ENCODE results near the gene SESTD1.
"Not testable (repeated sequence)": the region's sequence is repeated elsewhere in the genome, so short reads cannot be mapped to it uniquely, and the experiment has no call there.

SESTD1 gene

GRCh38 chr2:179234658-179235240 lies 29.9 kb downstream of the SESTD1 start:
- peak overlapping the region; percentile 49 for H3K27ac Mint-ChIP-seq
- H3K4me3 Mint-ChIP-seq, result no peak overlapping the region
- H3K4me1 Mint-ChIP-seq (ENCODE audit: low read depth), result peaks cover 49% of the 10 kb centered on the region
- no peaks in the 10 kb centered on the region for H3K27me3 Mint-ChIP-seq
- H3K36me3 Mint-ChIP-seq (ENCODE audit: low read depth), result no peaks in the 10 kb centered on the region
- H3K9me3 Mint-ChIP-seq, result peaks cover 4% of the 10 kb centered on the region

GRCh38 chr2:179233626-179234430 lies 30.8 kb downstream of the SESTD1 start:
- Mint-ChIP-seq H3K27ac (no peak overlapping the region), H3K4me1 (ENCODE audit: low read depth) (peaks cover 40% of the 10 kb centered on the region)

GRCh38 chr2:179233083-179233490 lies 31.5 kb downstream of the SESTD1 start:
- H3K9me3 Mint-ChIP-seq, result peaks cover 4% of the 10 kb centered on the region
- H3K27me3 Mint-ChIP-seq, result no peaks in the 10 kb centered on the region
- H3K4me3 Mint-ChIP-seq, result no peak overlapping the region
- H3K4me1 Mint-ChIP-seq (ENCODE audit: low read depth), result peaks cover 33% of the 10 kb centered on the region
- H3K36me3 Mint-ChIP-seq (ENCODE audit: low read depth), result no peaks in the 10 kb centered on the region
- H3K27ac Mint-ChIP-seq, result no peak overlapping the region

More at GRCh38 chr2:179233626-179234430, 30.8 kb downstream of the SESTD1 start:
- H3K36me3 Mint-ChIP-seq (ENCODE audit: low read depth), result no peaks in the 10 kb centered on the region
- no peaks in the 10 kb centered on the region for H3K27me3 Mint-ChIP-seq
- peaks cover 4% of the 10 kb centered on the region for H3K9me3 Mint-ChIP-seq
- H3K4me3 Mint-ChIP-seq, result no peak overlapping the region

- Mint-ChIP-seq H3K4me3 (no peak overlapping the region), H3K27ac (no peak overlapping the region), H3K4me1 (ENCODE audit: low read depth) (peaks cover 15% of the 10 kb centered on the region), H3K36me3 (ENCODE audit: low read depth) (no peaks in the 10 kb centered on the region), H3K27me3 (no peaks in the 10 kb centered on the region), H3K9me3 (no peaks in the 10 kb centered on the region)
Measured at GRCh38 chr2:179226961-179227259, 37.7 kb downstream of the SESTD1 start.

- Mint-ChIP-seq H3K27ac (no peak overlapping the region), H3K4me1 (ENCODE audit: low read depth) (peaks cover 15% of the 10 kb centered on the region), H3K9me3 (no peaks in the 10 kb centered on the region), H3K27me3 (no peaks in the 10 kb centered on the region), H3K36me3 (ENCODE audit: low read depth) (no peaks in the 10 kb centered on the region), H3K4me3 (no peak overlapping the region)
Measured at GRCh38 chr2:179226203-179226960, 38.2 kb downstream of the SESTD1 start.

- H3K27me3 Mint-ChIP-seq, result no peaks in the 10 kb centered on the region
- no peaks in the 10 kb centered on the region for H3K9me3 Mint-ChIP-seq
- H3K4me3 Mint-ChIP-seq, result no peak overlapping the region
- H3K36me3 Mint-ChIP-seq (ENCODE audit: low read depth), result no peaks in the 10 kb centered on the region
- H3K4me1 Mint-ChIP-seq (ENCODE audit: low read depth), result peaks cover 15% of the 10 kb centered on the region
- H3K27ac Mint-ChIP-seq, result no peak overlapping the region
Measured at GRCh38 chr2:179224361-179224760, 40.3 kb downstream of the SESTD1 start.

GRCh38 chr2:179222076-179222475 lies 42.6 kb downstream of the SESTD1 start:
- Mint-ChIP-seq H3K27me3 (no peaks in the 10 kb centered on the region), H3K9me3 (no peaks in the 10 kb centered on the region), H3K4me1 (ENCODE audit: low read depth) (peaks cover 14% of the 10 kb centered on the region), H3K27ac (no peak overlapping the region), H3K4me3 (no peak overlapping the region), H3K36me3 (ENCODE audit: low read depth) (no peaks in the 10 kb centered on the region)

- Mint-ChIP-seq H3K36me3 (ENCODE audit: low read depth) (no peaks in the 10 kb centered on the region), H3K4me3 (no peak overlapping the region), H3K9me3 (no peaks in the 10 kb centered on the region), H3K27ac (no peak overlapping the region), H3K4me1 (ENCODE audit: low read depth) (peaks cover 8% of the 10 kb centered on the region), H3K27me3 (no peaks in the 10 kb centered on the region)
Measured at GRCh38 chr2:179218848-179219594, 45.6 kb downstream of the SESTD1 start.

- not testable (repeated sequence) for H3K27ac Mint-ChIP-seq; H3K4me1 Mint-ChIP-seq (ENCODE audit: low read depth); H3K36me3 Mint-ChIP-seq (ENCODE audit: low read depth); H3K27me3 Mint-ChIP-seq; H3K9me3 Mint-ChIP-seq; H3K4me3 Mint-ChIP-seq
Measured at GRCh38 chr2:179214671-179215070, 50.0 kb downstream of the SESTD1 start.

GRCh38 chr2:179211355-179211754 lies 53.3 kb downstream of the SESTD1 start:
- no peaks in the 10 kb centered on the region for H3K9me3 Mint-ChIP-seq
- H3K27ac Mint-ChIP-seq, result no peak overlapping the region
- H3K4me3 Mint-ChIP-seq, result no peak overlapping the region
- no peaks in the 10 kb centered on the region for H3K4me1 Mint-ChIP-seq (ENCODE audit: low read depth)
- no peaks in the 10 kb centered on the region for H3K27me3 Mint-ChIP-seq
- H3K36me3 Mint-ChIP-seq (ENCODE audit: low read depth), result no peaks in the 10 kb centered on the region

GRCh38 chr2:179208277-179208676 lies 56.4 kb downstream of the SESTD1 start:
- not testable (repeated sequence) for H3K27me3 Mint-ChIP-seq; H3K4me1 Mint-ChIP-seq (ENCODE audit: low read depth); H3K4me3 Mint-ChIP-seq; H3K9me3 Mint-ChIP-seq; H3K36me3 Mint-ChIP-seq (ENCODE audit: low read depth); H3K27ac Mint-ChIP-seq

- Mint-ChIP-seq H3K27ac (no peak overlapping the region), H3K36me3 (ENCODE audit: low read depth) (no peaks in the 10 kb centered on the region), H3K4me1 (ENCODE audit: low read depth) (no peaks in the 10 kb centered on the region), H3K27me3 (no peaks in the 10 kb centered on the region), H3K9me3 (no peaks in the 10 kb centered on the region), H3K4me3 (no peak overlapping the region)
Measured at GRCh38 chr2:179207047-179207446, 57.6 kb downstream of the SESTD1 start.

- Mint-ChIP-seq H3K36me3 (ENCODE audit: low read depth) (no peaks in the 10 kb centered on the region), H3K27ac (no peak overlapping the region), H3K4me1 (ENCODE audit: low read depth) (no peaks in the 10 kb centered on the region), H3K9me3 (no peaks in the 10 kb centered on the region), H3K4me3 (no peak overlapping the region), H3K27me3 (no peaks in the 10 kb centered on the region)
Measured at GRCh38 chr2:179201869-179202268, 62.8 kb downstream of the SESTD1 start.

GRCh38 chr2:179195926-179196590 lies 68.6 kb downstream of the SESTD1 start:
- H3K27me3 Mint-ChIP-seq; H3K36me3 Mint-ChIP-seq (ENCODE audit: low read depth); H3K9me3 Mint-ChIP-seq; H3K4me3 Mint-ChIP-seq; H3K27ac Mint-ChIP-seq: not testable (repeated sequence)
- peaks cover 25% of the 10 kb centered on the region for H3K4me1 Mint-ChIP-seq (ENCODE audit: low read depth)
